GM19397 (cell line): ENCODE results near the gene MCEMP1.
A peak's percentile ranks its signal among the peaks of the same experiment; 100 is the strongest.
"Not testable (repeated sequence)": the region's sequence is repeated elsewhere in the genome, so short reads cannot be mapped to it uniquely, and the experiment has no call there.

Source experiments
- ATAC-seq: cut with Tn5 transposase; IDR thresholded peaks from one replicate; pipeline ENCODE4 v1.9.1; 2021; ENCODE audit warnings: mild to moderate bottlenecking, moderate library complexity; ENCODE audit not compliant: unreplicated experiment

The MCEMP1 gene

DNA sequence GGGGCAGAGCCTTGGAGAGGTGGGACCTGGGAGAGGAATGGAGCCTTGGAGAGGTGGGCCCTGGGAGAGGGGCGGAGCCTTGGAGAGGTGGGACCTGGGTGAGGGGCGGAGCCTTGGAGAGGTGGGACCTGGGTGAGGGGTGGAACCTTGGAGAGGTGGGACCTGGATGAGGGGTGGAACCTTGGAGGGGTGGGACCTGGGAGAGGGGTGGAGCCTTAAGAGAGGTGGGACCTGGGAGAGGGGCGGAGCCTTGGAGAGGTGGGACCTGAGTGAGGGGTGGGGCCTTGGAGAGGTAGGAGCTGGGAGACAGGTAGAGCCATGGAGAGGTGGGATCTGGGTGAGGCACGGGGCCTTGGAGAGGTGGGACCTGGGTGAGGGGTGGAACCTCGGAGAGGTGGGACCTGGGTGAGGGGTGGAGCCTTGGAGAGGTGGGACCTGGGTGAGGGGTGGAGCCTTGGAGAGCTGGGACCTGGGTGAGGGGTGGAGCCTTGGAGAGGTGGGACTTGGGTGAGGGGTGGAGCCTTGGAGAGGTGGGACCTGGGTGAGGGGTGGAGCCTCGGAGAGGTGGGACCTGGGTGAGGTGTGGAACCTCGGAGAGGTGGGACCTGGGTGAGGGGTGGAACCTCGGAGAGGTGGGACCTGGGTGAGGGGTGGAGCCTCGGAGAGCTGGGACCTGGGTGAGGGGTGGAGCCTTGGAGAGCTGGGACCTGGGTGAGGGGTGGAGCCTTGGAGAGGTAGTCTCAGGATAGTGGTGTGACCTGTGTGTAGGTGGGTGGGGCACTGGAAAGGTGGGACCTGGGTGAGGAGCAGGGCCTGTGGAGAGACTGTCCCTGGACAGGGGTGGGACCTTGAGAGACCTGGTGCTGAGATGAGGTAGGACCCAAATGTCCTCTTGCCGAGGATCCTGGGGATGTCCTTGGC is 33.0 kb upstream of the MCEMP1 start:
- not testable (repeated sequence) for ATAC-seq

DNA sequence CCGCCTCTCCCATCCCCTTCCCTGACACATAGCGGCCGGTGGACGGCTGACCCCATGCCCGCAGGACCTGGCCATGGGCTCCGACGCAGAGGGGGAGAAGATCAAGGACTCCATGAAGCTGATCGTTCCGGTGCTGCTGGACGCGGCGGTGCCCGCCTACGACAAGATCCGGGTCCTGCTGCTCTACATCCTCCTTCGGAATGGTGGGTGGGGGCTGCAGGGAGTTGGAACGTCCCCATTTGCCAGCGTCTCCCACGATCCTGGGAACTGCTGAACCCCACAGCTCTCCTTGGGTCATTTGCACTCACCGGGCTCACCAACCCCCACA is 32.4 kb upstream of the MCEMP1 start:
- ATAC-seq, result no peak

DNA sequence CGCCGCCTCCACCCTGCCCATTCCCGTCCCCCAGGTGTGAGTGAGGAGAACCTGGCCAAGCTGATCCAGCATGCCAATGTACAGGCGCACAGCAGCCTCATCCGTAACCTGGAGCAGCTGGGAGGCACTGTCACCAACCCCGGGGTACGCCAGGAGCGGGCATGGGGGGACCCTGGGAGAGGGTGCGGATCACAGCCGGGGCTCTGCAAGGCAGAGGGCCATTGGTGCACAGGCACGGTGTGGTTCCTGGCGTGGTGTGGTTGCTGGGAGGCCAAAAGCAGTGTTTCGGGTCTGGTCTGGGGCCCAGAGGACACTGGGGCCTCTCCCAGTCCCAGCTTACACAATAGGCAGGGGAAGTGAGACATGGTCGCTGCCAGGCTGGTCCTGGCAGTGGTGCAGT is 31.7 kb upstream of the MCEMP1 start:
- ATAC-seq, result no peak

DNA sequence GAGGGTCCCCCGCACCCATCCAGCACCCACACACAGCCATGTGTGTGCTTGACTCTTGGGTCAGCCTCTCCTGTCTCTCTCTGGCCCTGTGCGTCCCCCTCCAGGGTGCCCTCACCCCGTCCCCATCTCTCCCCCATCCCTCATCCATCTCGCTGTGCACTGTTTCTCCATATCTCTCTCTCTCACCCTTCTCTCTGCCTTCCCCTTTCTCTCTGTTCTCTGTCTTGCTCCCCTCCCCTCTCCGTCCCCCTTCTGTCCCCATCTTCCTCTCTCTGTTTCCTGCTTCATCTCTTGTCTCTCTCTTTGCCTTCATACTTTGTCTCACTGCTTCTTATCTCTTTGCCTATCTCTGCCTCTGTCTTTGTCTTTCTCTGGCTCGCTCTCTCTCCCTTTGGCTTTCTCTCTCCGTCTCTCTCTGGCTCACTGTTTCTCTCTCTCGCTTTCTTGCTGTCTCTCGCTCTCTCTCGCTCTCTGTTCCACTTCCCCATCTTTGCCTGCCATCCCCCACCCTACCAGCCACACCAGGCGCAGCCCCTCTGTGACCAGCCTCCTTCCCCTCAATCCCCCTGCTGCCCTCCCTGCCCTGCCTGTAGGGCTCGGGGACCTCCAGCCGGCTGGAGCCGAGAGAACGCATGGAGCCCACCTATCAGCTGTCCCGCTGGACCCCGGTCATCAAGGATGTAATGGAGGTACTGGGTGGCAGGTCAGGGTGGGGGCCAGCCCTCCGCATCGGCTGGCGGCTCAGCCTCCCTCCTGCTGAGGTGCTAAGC is 31.0 kb upstream of the MCEMP1 start:
- ATAC-seq, result no peak

DNA sequence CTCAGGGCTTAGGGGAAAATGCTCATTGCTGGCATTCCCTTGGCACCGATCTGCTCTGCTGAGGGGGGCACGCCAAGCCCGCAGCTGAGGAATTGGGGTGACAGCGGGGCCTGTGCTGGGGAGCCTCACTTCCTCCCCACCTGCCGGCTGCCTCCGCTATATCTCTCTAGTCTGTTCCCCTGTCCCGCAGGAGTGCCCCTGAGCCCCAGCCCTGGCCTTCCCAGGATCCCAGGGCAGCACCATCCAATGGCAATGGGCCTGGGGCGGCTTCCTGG is 30.5 kb upstream of the MCEMP1 start:
- ATAC-seq, result no peak

- no peak for ATAC-seq
Observed at GRCh38 chr19:7647156-7647555, 29.7 kb upstream of the MCEMP1 start.

DNA sequence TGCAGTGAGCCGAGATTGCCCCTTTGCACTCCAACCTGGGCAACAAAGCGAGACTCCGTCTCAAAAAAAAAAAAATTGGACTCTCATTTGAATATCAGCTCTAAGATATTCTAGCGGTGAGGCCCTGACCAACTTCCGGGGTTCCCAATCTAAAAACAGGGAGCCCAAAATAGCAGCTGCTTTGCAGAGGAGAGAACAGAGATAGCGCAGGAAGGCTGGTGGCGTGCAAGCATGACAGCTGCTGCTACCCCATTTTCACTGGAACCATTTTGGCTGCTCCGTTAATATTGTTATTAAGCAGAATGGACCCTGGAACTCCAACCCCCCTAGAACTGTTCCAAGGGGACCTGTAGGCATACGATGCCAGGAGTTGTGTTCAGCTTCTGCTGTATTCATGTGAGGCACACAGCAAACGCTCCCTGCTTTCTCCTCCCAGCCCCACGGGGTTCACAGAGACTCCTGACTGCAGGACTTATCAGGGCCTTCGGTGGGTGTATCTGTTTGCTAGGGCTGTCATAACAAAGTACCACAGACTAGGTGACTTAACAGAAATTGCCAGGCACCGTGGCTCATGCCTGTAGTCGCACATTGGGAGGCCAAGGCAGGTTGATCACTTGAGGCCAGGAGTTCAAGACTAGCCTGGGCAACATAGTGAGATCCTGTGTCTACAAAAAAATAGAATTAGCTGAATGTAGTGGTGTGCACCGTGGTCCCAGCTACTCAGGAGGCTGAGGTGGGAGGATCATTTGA is 28.4 kb upstream of the MCEMP1 start:
- ATAC-seq, result no peak

DNA sequence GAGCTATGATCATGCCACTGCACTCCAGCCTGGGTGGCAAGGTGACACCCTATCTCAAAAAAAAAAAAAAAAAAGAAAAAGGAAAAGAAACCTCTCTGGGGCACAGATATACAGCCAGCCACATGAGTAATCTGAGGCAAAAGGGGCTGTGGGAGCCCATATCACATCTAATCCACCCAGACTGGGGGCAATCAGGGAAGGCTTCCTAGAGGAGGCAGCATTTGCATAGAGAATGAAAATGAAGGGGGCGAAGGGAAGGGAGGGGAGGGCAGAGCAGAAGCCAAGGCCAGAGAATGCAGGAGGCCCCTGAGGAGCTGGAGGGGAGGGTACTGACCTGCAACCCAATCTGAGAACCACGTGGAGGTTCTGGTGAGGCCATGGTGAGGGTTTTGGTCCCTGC is 26.7 kb upstream of the MCEMP1 start:
- ATAC-seq, result no peak

- ATAC-seq, result no peak
Observed at GRCh38 chr19:7652061-7652641, 24.7 kb upstream of the MCEMP1 start.

GRCh38 chr19:7654401-7654800 is 22.5 kb upstream of the MCEMP1 start:
- ATAC-seq, result no peak

DNA sequence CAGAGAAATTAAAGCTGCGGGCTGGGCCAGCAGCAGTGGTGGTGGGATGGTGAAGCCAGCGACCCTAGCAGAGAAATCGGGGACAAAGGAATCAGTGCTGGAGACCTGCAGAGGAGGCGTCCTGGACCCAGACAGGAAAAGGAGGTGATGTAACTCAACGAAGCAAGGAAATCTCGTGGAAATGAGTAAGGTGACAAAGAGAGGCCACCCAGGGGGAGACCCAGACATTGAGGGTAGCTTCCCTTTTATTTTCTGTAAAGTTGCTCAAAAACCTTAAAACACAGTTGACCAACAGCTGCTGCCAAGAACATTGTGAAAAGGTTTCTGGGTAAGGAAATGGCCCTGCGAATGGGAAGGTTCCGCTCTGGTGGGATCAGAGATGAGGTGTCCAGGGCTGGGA is 21.3 kb upstream of the MCEMP1 start:
- no peak for ATAC-seq

GRCh38 chr19:7657131-7657751 is 19.6 kb upstream of the MCEMP1 start:
- no peak for ATAC-seq

DNA sequence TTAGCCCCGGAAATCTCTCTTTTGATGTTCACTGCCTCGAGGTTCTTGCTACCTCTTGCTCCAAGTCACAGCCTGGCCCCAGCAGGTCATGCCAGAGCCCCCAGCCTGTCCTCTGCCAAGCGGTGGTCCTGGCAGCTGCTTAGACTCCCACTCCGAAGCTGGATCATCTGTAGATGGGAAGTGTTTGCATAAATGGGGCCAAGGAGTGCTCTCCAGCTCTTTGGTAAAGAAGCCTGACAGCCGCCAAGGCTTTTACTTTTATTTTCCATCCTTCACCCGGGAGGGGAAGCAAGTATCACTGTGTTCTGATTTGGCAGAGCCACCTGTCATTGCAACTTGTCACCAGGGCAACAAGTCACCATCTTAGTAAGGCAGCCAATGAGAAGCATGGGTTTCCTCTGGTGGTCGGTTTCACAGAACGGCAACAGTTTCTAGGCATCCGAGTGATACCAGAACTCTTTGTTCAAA is 18.6 kb upstream of the MCEMP1 start:
- peak; percentile 61 for ATAC-seq

GRCh38 chr19:7661744-7662538 is 14.9 kb upstream of the MCEMP1 start:
- no peak for ATAC-seq

- ATAC-seq, result no peak
Observed at GRCh38 chr19:7662657-7663056, 14.2 kb upstream of the MCEMP1 start.

GRCh38 chr19:7663706-7664105 is 13.2 kb upstream of the MCEMP1 start:
- no peak for ATAC-seq

GRCh38 chr19:7665076-7665475 is 11.8 kb upstream of the MCEMP1 start:
- no peak for ATAC-seq

GRCh38 chr19:7668842-7669241 is 8.0 kb upstream of the MCEMP1 start, which contains the start of gene RETN:
Gene RETN (plus strand): TSS chr19:7669049. CDS start chr19:7669327, 278 bp downstream.
- ATAC-seq, result no peak

DNA sequence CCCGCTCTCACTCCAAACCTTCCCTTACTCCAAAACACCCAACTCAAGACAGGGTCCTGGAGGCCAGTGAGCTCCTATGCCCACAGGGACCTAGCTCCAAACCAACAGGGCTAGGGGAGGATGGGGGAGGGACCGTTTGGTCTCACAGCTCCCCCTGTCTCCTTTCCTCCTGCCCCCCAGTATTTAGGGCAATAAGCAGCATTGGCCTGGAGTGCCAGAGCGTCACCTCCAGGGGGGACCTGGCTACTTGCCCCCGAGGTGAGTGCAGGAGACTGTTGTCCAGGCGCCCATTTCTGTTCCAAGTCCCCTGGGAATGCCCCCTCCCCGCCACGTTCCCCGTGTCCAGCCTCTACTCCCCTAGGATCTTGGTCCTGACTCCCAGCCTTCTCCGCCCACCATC is 7.2 kb upstream of the MCEMP1 start:
- ATAC-seq, result no peak
